Measurements from ENCODE around the gene CHTF18. TPM values are rescaled to one million over a fixed set of nuclear protein-coding genes. Genes with fewer than 3 reads are reported as not detected.

Gene CHTF18
- total RNA-seq, 2 experiments from 2014 or later: 95.6 to 115 TPM

DNA sequence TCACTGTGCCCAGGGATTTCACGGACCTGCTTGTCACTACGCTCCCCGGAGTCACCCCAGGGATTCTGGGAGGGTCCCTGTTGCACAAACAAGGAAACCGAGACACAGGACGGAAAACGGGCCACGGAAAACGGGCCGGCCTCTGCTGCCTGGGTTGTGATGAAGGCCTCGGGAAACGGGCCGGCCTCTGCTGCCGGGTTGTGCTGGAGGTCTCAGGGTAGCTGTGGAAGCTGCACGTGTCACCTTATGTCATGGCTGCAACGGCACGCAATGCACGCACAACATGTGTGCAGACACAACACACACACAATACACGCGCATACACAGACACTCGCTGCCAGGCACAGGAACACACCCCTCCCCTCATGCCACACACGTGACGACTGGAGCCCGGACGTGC lies 39.1 kb downstream of the CHTF18 start:
- Mint-ChIP-seq H3K4me1 (ENCODE audit: low read depth) (no peaks in the 10 kb centered on the region), H3K27ac (no peak overlapping the region), H3K9me3 (no peaks in the 10 kb centered on the region), H3K4me3 (no peak overlapping the region), H3K27me3 (peaks cover 2% of the 10 kb centered on the region), H3K36me3 (ENCODE audit: low read depth) (no peaks in the 10 kb centered on the region)
- CTCF ChIA-PET: no interaction called here
- no peak for DNase-seq
- intact Hi-C loops (cut with micrococcal nuclease): no loop called here
- ATAC-seq: no peak
- TF ChIP-seq, protein P1, sequence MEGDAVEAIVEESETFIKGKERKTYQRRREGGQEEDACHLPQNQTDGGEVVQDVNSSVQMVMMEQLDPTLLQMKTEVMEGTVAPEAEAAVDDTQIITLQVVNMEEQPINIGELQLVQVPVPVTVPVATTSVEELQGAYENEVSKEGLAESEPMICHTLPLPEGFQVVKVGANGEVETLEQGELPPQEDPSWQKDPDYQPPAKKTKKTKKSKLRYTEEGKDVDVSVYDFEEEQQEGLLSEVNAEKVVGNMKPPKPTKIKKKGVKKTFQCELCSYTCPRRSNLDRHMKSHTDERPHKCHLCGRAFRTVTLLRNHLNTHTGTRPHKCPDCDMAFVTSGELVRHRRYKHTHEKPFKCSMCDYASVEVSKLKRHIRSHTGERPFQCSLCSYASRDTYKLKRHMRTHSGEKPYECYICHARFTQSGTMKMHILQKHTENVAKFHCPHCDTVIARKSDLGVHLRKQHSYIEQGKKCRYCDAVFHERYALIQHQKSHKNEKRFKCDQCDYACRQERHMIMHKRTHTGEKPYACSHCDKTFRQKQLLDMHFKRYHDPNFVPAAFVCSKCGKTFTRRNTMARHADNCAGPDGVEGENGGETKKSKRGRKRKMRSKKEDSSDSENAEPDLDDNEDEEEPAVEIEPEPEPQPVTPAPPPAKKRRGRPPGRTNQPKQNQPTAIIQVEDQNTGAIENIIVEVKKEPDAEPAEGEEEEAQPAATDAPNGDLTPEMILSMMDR (IDR thresholded peaks at IDR 0.05): no peak
- POLR2A ChIA-PET: no interaction called here

- ChIA-PET POLR2A (no interaction called here), CTCF (no interaction called here)
- H3K4me3 Mint-ChIP-seq: no peak overlapping the region
- H3K27ac Mint-ChIP-seq: no peak overlapping the region
- DNase-seq (no peak), ATAC-seq (no peak)
- H3K9me3 Mint-ChIP-seq: no peaks in the 10 kb centered on the region
- TF ChIP-seq, protein P1 (IDR thresholded peaks at IDR 0.05): no peak
- H3K4me1 Mint-ChIP-seq (ENCODE audit: low read depth): no peaks in the 10 kb centered on the region
- no peaks in the 10 kb centered on the region for H3K36me3 Mint-ChIP-seq (ENCODE audit: low read depth)
- peaks cover 2% of the 10 kb centered on the region for H3K27me3 Mint-ChIP-seq
- intact Hi-C loops (cut with micrococcal nuclease): no loop called here
Measured at GRCh38 chr16:828891-829290, 40.5 kb downstream of the CHTF18 start.

DNA sequence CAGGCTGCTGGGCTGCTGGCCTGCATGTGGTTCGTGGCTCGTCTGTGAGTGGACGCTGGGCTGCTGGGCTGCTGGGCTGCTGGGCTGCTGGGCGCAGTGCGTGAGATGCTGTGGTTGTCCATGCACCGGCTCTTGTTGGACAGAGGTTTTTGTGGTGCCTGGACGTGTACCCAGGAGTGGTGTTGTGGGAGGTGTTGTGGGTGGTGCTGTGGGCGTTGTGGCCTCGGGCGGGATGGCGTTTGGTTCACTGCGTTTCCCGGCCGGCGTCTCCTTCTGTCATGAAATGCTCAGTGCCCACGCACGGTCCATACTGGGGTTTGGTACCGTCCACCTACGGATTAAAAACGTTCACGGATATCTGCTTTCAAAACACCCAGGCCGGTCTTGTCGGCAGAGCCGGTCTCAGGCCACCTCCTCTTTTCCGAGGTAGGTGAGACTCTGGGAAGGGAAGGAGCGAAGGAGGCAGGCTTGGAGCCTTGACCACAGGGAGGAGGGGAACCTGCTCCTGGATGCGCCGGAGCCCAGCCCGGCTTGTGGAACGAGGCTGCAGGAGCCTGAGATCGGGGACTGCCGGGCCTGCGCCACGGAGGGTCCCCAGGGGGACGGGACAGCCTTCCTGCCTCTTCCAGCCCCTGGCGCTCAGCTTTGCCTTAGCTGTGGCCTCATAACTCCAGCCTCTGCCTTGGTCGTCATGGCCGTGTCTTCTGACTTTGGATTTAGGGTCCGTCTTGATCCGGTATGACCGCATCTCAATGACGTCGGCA lies 41.9 kb downstream of the CHTF18 start:
- no peak for ATAC-seq
- Mint-ChIP-seq H3K36me3 (ENCODE audit: low read depth) (no peaks in the 10 kb centered on the region), H3K9me3 (no peaks in the 10 kb centered on the region), H3K4me3 (no peak overlapping the region), H3K27me3 (peaks cover 2% of the 10 kb centered on the region), H3K27ac (no peak overlapping the region), H3K4me1 (ENCODE audit: low read depth) (no peaks in the 10 kb centered on the region)
- DNase-seq: no peak
- TF ChIP-seq, protein P1 (IDR thresholded peaks at IDR 0.05): no peak
- POLR2A ChIA-PET: no interaction called here
- intact Hi-C loops (cut with micrococcal nuclease): no loop called here
- CTCF ChIA-PET: no interaction called here

- intact Hi-C loops (cut with micrococcal nuclease): no loop called here
- DNase-seq: no peak
- no peaks in the 10 kb centered on the region for H3K4me1 Mint-ChIP-seq (ENCODE audit: low read depth)
- no peaks in the 10 kb centered on the region for H3K36me3 Mint-ChIP-seq (ENCODE audit: low read depth)
- H3K4me3 Mint-ChIP-seq: no peak overlapping the region
- H3K9me3 Mint-ChIP-seq: peaks cover 3% of the 10 kb centered on the region
- CTCF ChIA-PET: no interaction called here
- TF ChIP-seq, protein P1 (IDR thresholded peaks at IDR 0.05): no peak
- POLR2A ChIA-PET: no interaction called here
- H3K27me3 Mint-ChIP-seq: peaks cover 2% of the 10 kb centered on the region
- ATAC-seq: no peak
- H3K27ac Mint-ChIP-seq: no peak overlapping the region
Measured at GRCh38 chr16:830871-831570, 42.6 kb downstream of the CHTF18 start.

Measured in activated CD8-positive, alpha-beta T cell treated with anti-CD3 and anti-CD28 coated beads for 36 hours (primary cell).